HG02938 (cell line): ENCODE measurements around the gene SOX12.
"Not testable (repeated sequence)": the region's sequence is repeated elsewhere in the genome, so short reads cannot be mapped to it uniquely, and the experiment has no call there.

Experiments
- ATAC-seq: cut with Tn5 transposase; IDR thresholded peaks from one replicate; pipeline ENCODE4 v1.9.1; 2021; ENCODE audit warnings: mild to moderate bottlenecking, moderate library complexity; ENCODE audit not compliant: unreplicated experiment

Gene SOX12

DNA sequence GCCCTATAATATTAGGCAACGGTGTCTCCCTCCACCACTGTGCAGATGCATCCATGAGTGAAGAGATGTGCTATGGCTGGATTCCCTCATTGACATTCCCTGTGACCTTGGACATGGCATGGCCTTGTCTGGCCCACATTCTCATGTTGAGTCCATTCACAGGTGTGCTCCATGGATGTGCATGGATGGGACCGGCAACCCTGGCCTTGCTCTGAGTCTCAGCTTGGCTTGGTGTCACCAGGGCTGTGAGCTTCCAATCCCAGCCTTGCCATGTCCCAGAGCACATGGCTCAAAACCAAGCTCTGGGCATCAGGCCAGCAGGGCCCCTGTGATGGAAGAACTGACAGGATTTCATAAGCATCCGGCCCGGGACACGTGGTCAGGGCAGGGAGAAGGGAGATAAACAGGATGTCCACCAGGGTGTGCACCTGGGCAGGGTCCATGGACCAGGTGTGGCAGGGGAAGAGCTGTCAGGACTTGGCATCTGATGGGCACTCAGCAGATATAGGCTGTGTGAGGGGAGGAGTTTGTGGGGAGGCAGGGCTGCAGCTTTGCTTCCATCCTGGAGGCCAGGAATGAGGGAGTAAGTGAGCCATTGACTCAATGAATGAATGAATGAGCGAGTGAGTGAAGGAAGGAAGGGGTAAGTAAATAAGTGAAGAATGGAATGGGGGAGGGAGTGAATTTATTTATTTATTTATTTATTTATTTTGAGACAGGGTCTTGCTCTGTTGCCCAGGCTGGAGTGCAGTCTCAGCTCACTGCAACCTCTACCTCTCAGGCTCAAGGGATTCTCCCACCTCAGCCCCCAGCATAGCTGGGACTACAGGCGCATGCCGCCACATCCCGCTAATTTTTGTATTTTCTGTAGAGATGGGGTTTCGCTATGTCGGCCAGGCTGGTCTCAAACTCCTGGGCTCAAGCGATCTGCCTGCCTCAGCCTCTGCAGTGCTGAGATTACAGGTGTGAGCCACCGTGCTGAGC lies 37.2 kb downstream of the SOX12 start:
- no peak for ATAC-seq

DNA sequence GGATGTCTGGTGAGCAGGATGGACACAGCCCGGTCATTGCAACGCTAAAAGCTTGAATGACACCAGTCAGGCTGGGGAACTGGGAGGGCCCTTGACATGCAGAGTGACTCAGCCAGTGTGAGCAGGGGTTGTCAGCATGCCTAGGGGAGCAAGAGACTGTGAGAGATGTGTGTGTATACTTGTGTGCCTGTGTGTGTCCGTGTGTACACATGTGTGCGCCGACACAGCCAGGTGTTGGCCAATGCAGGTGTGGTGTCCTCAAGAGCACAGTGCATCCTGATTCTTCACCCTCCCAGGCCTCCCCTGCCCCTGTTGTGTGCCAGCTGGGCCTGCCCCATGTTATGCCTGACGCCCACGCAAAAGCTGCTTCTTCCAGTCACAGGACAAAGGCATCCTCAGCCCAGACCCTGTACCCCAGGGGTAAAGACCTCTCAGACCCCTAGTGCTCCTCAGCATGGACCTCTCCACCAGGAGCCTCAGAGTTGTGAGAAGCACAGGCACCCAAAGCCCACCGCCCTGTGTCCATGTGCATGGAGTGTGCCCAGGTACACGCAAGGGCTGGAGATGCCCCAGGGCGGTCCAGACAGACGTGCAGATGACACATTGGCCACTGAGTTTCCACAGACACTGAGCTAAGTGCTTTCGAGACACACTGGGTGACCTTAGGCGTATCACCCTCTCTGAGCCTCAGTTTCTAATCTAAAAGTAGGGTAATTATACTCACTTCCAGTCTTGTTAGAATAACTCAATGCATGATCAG lies 38.1 kb downstream of the SOX12 start:
- no peak for ATAC-seq

GRCh38 chr20:364905-365794 lies 39.8 kb downstream of the SOX12 start:
- ATAC-seq: no peak

DNA sequence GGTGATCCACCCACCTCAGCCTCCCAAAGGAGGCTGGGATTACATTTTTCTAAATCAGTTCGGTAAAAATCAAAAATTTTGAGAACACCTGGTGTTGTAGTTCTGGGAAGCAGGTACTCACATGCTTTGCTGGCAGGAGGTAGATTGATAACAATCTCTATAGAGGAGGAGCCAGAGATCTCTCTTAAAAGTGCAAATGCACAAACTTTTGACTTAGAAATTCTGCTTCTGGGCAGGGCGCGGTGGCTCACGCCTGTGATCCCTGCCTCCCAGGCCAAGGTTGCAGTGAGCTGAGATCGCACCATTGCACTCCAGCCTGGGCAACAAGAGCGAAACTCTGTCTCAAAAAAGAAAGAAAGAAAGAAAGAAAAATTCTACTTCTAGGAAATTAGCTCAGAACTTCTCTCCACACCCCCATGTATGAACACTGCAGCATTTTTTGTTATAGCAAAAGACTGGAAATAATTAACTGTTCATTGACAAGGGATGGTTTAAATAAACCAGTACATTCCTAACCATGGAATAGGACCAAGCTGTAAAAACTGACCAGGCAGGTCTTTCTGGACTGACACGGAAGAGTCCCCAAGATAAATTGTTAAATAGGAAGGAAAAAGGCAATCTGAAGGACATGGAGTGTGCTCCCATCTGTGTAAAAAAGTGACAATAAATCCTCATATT lies 40.8 kb downstream of the SOX12 start:
- no peak for ATAC-seq

GRCh38 chr20:366719-367485 lies 41.5 kb downstream of the SOX12 start:
- no peak for ATAC-seq

DNA sequence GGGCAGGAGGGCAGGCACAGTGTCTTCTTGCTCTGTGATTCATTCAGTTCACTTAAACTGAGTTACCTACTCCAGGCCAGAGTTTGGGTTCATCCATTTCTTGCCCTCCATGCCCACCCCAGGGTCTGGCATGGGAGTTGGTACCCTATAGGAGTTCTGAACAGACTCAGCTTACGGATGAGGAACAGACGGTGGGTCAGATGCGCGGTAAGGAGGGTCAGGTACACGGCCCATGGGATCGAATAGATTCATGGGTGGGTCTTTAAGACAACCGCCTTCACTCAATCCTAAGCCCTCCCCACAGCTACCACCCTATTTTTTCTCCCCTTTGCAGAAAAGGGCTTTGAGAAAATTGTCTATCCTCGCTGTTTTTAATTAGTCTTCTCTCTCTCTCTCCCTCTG lies 42.1 kb downstream of the SOX12 start:
- ATAC-seq: no peak

GRCh38 chr20:368915-369314 lies 43.6 kb downstream of the SOX12 start:
- no peak for ATAC-seq

DNA sequence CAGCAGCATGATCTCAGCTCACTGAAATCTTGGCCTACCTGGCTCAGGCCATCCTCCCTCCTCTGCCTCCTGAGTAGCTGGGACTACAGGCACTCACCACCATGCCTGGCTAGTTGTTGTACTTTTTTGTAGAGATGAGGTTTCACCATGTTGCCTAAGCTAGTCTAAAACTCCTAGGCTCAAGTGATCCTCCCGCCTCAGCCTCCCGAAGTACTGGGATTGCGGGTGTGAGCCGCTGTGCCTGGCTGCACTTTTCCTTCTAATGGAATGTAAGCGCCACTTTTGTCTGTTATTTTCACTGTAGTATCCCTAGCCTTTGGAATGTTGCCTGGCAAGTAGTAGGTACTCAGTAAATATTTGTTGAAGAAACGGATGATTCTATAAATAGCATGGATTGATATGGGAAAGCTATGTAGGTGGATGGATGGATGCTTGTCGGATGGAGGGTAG lies 44.8 kb downstream of the SOX12 start:
- ATAC-seq: no peak

DNA sequence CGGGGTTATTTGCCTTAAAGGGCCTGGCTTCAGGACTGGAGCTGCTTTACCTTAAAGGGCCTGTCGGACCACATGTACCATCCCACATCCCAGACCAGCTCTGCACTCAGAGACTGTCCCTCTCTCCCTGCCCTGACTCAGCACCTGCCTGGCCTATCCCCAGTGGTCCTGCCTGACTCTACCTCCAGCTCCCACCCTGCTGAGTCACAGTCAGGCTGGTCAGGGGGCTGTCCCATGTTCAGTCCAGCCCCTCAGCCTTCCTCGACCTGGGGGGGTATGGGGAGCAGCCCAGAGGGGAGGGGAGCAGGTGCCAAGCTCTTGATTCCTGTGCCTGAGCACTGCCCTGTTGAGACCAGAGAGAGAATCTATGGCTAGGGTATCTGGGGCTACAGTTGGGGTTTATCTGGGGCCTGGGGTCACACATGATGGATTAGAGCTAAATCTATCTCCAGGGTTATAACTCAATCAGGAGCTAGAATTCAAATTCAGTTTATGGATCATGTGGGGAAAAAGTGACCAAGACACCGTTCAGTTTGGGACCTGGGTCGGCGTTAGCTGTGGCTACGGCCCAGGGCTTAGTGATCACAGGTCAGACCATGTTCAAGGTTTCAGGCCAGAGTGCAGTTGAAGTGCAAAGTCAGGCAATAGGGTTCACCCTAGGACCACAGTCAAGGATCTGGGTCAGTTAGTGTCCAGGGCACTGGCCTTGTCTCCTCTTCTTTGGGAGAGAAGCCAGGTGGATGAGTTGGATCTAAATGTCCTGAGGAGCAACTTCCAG lies 45.8 kb downstream of the SOX12 start:
- no peak for ATAC-seq

DNA sequence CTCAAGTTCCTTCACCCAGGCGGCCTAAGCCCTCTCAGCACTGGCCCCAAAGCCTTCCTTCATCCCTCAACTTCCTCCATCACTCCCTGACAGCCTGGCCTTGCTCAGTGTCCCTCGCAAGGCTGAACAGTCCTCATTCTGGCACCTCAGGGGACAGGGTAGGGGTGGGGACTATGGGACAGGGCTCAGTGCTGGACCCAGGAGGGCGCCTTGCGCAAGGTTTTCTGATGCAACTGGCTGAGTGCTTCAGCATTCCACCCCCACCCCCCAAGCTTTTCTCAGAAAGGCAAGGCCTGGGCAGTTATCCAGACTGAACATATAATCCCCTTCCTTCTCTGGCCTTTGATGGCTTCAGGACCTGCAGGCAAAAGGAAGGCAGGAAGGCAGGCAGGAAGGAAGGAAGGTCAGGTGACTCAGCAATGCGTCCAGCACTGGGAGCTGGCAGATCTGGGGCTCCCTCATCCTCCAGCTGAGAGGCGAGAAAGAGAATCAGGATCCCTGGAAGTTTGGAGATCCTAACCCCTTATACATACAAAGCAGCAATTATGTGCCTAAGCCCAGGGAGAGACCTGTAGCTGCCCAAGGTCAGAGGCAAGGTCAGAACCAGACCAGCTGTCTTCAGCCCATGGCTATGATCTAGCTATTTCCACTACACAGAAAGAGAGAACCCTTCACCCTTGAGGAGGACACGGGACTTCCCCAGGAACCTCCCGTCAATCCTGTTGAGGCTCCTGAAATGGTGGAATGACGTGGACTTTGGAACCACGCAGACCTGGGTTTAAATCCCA lies 46.6 kb downstream of the SOX12 start:
- ATAC-seq: no peak

GRCh38 chr20:372543-373082 lies 47.3 kb downstream of the SOX12 start:
- not testable (repeated sequence) for ATAC-seq

GRCh38 chr20:373171-373890 lies 48.0 kb downstream of the SOX12 start:
- no peak for ATAC-seq

- ATAC-seq: no peak
These were observed 50.0 kb downstream of the SOX12 start for GRCh38 chr20:375265-375889.

DNA sequence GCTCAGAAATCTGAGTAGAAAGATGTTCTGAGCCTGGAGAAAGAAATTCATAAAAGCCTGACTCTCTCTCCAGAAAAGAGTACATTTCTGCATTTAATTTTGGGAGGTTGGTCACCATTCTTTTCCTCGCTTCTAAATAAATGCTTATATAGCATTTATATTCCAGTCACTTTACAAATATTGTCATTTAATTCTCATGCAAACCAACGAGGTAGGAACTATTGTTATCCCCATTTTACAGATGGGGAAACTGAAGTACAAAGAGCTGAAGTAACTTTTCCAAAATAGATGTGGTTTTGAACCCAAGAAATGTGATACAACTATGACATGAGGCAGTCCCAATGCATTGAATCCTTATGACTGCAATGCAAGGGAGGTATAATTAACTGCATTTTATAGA lies 50.7 kb downstream of the SOX12 start:
- no peak for ATAC-seq

DNA sequence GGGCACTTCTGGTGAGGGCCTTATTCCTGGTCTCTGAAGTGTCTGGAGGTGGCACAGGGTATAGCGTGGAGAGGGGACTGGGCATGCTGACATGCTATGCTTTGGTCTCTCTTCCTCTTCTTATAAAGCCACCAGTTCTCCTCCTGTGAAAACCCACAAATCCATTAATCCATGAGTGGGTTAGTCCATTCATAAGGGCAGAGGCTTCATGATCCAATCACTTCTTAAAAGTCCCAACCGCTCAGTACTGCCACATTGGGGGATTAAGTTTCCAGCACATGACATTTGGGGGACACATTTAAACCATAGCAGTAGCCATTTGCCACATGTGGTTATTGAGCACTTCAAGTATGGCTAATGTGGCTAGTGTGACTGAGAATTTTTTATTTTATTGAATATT lies 51.4 kb downstream of the SOX12 start:
- no peak for ATAC-seq

- not testable (repeated sequence) for ATAC-seq
These were observed 52.2 kb downstream of the SOX12 start for GRCh38 chr20:377578-377977.

DNA sequence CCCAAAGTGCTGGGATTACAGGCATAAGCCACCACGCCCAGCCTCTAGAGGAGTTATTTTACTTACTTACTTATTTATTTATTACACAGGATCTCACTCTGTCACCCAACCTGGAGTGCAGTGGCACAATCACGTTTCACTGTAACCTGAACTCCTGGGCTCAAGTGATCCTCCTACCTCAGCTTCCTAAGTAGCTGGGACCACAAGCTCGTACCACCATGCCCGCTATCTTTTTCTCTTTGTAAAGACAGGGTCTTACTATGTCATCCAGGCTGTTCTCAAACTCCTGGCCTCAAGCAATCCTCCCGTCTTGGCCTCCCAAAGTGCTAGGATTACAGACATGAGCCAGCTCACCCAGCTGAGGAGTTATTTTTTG lies 53.6 kb downstream of the SOX12 start:
- ATAC-seq: no peak
